SK-N-SH (cell line): ENCODE results near the gene TMEM131L.

ENCODE experiments used
- JUND ChIP-seq: IDR thresholded peaks from 2 replicates; pipeline ENCODE4 v1.4.0; 2012
- SIN3A ChIP-seq: IDR thresholded peaks from 2 replicates; pipeline ENCODE4 v1.6.1; 2012; ENCODE audit warnings: low read depth, mild to moderate bottlenecking, low read length, moderate library complexity, borderline replicate concordance

DNA sequence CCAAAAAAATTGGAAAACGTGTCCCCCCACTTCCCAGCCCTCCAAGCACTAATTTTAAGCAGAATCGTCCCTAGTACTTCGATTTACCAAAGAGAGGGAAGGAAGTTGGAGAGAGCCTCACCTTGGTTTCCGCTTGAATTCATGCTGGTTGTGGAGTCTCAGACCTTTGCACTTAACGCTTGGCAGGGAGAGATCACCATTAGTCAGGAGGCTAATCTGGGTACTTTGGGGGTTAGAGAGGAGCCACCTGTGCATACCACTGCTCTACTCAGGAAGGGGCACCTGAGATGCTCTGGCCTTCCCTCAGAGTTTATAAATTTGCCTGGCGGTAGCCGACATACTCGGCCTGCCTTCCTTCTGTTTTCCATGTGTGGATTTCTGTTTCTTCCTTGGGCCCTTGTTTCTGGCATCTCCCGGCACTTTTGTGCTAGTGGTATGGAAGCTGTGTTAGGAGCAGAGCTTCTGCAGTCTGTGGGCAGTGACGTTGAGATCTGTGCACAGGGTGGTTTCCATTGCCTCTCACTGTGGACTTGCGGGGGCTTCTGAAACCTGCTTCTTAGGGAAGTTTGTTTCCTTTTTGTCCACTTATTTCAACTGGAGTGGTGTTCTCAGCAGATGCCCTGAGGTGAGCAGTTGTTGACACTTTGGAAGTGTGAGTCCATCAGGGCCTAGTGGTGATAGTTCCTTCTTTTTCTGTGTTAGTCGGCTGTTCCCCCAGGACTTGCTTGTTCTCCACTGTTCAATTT, 104.2 kb downstream of the TMEM131L start:
- TF ChIP-seq SIN3A (no peak), JUND (no peak)
